CD4-positive, alpha-beta T cell treated with Interleukin-4 for 1 hour (primary cell): Measurements from ENCODE around the gene LRRC9.
"Not testable (repeated sequence)": the region's sequence is repeated elsewhere in the genome, so short reads cannot be mapped to it uniquely, and the experiment has no call there.

Source experiments
- DNase-seq, 2 donors: peaks; one replicate each; pipeline ENCODE4 v3.0.0-alpha.2; 2020 to 2022

Gene LRRC9

DNA sequence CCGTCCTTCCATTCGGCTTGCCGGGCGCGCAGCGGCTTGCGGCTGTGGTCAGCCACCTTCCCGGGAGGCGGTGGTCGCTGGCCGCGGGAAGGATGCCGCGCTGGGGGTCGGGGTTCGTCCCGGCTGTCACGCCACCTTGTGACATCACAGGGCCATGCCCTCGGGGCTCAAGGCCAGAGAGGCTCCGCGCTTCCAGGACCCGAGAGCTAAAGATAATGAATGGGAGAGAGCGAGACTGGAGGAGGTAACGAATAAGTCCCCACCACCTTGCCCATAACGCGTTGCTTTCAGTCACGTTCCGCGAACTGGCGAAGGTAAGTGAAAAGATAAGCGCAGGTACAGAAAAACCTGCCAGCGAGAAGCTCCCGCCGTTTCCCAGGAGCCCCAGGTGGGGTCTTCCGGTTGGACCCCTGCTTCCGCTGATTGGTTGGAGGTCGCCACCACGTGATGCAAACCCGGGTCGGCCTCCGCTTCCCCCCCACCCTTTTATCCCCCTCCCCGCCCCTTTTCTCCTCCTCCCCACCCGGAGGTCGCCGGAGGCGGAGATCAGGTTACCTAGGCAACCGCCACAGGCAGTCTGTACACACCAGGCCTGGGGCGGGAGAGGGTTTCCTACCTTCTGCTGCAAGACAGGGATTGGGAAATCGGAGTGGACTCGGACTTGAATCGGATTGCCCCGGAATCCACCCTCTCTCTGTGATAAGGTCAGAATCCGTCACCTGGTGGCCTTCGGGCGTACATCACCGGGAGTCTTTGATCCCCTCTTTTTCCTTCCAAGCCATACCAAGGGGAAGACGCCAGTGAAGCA is at the start of gene LRRC9:
LRRC9 (plus strand) TSS at position 575 of the 808 bp plus-strand sequence.
- DNase-seq, result peak; percentile 52 to 60

- no peak for DNase-seq
These were observed 49.4 kb upstream of the LRRC9 start, which contains the start of gene RTN1 for GRCh38 chr14:59870277-59871165. TSS of gene RTN1 (minus strand) at chr14:59870776. CDS start at chr14:59870630, 146 bp downstream.

- DNase-seq, result no peak
These were observed 48.8 kb upstream of the LRRC9 start for GRCh38 chr14:59871166-59871495.

DNA sequence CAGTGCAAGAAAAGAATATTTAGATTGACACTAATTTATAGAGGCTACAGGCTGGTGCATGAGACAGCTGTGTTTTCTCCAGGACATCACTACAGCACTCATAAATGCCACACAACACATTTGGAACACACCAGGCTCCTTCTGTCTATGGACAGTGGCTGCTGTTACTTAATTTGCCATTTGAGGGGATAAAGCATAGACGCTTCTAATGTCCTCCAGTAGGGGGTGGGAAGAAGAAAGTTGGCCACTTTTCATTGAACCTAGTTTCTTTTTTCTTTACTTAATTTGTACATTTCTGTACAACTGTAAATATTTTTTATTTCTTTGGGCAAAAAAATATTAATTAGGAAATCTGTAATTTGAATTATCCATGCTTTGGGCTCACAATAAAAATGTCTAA is 37.0 kb upstream of the LRRC9 start:
- DNase-seq, result no peak

DNA sequence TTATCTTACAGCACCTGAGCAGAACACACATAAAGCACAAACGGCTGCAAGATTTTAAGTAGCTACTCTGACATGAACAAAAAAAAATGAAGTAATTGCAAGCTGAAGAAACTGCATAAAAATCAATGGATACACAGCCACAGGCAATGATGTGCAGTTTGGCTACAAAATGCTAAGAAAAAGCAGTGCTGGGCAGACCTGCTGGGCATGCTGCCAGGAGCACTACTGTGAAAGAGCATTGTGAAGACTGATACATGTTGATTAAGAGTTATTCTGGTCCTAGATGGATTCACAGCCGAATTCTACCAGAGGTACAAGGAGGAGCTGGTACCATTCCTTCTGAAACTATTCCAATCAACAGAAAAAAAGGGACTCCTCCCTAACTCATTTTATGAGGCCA is 29.3 kb upstream of the LRRC9 start:
- DNase-seq, result no peak

DNA sequence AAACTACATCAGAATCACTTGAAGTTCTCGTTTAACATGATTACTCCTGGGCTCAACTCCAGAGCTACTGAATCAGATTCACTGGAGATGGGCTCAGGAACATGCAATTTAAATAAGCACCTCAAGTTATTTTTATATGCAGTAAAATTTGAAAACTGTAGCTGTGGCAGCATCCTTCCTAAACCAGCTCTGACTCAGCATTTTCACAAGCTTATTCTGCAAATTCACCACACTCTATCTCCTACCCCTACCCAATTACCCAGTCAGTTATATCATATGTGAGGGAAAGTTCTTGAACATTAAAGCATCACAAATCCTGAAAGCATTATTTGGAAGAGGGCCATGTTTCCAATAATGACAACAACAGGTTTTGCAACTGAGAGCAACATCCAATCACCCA is 24.2 kb upstream of the LRRC9 start:
- no peak for DNase-seq

DNA sequence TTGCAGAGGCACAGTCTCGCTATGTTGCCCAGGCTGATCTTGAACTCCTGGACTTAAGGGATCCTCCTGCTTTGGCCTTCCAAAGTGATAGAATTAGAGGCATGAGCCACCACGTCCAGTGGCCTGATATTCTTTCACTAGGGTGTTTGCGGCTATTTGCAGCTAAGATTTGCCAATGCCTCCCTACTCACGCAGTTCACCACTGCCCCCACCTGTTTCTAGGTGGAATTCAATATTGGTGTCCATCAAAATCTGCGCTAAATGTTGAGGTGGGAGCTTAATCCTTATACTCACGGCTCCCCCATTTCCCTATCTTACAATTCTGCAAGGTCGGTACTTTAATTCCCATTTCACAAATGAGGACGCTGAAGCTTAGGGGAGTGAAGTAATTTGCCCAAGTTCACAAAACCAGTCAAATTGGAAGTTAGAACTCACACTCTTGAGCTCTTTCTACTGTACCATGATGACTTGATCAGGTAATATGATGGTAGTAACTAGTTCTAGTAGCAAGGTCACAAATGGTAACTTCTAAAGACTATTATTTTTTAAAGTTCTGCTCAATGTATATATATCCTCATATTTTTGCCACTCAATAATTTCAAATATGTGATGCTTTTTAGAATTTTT is 22.1 kb upstream of the LRRC9 start:
- DNase-seq, result no peak

DNA sequence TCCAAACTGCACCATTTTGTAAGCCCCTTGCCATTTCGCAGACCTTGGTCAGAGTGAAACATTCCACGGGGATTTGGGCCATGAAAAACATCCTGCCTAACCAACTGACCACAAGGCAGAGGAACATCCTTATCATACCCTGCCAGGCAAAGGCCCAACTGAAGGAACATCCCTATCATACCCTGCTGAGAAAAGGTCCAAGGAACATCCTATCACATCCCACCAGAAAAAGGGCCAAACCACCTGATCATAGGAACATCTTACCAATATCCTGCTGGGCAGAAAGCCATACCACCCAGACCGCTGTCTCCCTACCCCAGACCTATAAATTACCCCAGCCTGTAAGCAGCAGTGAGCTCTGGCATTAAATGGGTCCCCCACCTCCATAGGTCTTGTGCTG is 19.4 kb upstream of the LRRC9 start:
- no peak for DNase-seq

DNA sequence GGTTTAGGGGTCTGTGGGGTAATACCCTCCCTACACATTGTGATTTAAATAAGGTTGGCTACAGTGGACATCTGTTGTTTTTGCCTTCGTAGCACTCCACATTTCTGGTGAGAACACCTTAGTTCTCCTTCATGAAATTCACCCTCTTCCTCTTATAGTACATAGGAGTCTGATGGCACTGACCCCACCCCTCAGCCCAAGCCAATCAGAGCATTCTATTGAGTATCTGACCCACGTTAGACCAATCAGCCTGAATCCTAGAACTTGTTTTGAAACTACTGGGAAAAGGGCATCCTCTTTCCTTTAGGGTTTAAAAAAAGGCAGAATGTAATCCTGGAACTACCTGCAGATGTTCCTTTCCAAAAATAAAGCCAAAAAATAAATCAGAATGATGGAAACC is 15.8 kb upstream of the LRRC9 start:
- DNase-seq, result no peak

GRCh38 chr14:59905188-59905587 is 14.8 kb upstream of the LRRC9 start:
- no peak for DNase-seq

GRCh38 chr14:59912443-59912842 is 7.5 kb upstream of the LRRC9 start:
- DNase-seq, result no peak

DNA sequence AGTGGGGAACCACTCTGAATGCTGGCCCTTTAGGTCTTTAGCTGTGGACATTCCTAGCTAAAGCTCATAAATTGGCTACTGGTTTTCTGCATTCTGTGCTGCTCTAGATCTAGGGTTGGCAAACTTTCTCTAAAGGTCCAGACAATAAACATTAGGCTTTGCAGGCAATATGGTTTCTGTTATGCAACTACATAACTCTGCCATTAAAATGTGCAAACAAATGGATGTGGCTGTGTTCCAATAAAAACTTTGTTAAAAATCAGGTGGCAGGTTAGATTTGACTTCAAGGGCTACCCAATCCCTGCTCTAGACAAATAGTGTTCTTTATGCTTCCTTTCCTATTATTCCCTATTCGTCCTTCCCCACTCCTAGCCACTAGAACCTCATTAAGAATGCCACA is 6.8 kb upstream of the LRRC9 start:
- no peak for DNase-seq

DNA sequence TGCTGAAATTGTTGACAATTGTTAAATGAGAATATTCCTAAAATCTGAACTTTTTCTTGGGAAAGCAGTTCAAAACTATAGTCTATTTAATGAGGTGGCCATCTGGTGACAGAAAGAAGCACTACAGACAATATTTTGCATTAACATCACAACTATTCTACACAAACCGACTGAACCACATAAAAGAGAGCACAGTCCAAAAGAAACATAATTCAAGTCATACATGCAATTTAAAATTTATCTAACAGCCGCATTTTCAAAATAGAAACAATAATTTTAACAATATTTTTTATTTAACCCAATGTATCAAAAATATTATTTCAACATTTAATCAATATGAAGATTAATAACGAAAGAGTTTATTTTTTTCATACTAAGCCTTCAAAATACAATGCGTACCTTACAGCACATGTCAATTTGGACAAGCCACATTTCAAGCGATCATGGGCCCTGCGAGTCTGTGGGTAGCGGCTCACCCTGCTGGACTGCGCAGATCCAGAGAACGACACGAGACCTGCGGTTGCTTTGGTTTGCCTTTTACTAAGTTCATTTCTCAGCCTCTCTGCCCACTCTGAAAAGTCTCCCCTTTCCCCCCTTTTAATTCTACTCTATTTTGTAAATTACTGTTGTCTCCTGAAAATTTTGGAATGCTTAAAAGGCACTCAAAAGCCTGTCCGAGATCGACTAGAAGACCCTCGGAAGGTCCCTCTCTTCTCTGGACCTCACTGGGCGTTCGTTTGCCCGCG is 947 bp upstream of the LRRC9 start:
- peak in 1 of 2 donors; percentile 15 for DNase-seq

DNA sequence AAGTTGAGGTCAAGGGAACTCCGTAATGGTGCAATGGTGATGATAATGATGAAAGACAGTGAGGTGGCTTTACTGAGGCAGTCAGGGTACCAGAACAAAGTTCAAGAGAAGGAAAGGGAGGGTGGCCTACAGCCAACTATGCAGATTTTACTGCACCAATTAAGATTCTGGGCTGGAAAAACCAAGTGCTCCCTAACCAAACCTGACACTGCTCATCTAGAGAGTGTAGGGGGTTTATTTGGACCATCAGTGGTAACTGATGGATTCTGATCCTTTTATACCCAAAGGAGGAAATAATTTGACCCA is 387 bp downstream of the LRRC9 start:
- no peak for DNase-seq

- DNase-seq, result no peak
These were observed 5.9 kb downstream of the LRRC9 start for GRCh38 chr14:59925797-59926196.

GRCh38 chr14:59926534-59926933 is 6.6 kb downstream of the LRRC9 start:
- no peak for DNase-seq

DNA sequence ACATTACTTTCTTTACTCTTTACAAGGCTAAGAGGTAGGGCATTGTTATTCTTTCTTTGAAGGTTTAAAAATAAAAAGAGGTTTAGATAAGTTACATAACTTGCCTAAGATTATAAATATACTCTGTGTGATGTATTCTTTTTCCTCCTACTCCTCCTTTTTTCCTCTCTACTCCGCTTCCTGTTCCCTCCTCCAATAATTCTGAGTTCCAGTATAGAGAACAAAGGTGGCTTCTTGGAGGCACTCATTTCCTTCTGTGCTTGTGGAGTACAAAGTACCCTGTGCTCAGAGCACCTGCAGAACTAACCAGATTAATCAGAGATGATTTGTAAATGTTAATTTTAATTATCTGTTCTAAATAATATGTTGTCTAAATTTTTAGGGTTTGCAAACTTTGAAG is 11.3 kb downstream of the LRRC9 start:
- DNase-seq, result no peak

DNA sequence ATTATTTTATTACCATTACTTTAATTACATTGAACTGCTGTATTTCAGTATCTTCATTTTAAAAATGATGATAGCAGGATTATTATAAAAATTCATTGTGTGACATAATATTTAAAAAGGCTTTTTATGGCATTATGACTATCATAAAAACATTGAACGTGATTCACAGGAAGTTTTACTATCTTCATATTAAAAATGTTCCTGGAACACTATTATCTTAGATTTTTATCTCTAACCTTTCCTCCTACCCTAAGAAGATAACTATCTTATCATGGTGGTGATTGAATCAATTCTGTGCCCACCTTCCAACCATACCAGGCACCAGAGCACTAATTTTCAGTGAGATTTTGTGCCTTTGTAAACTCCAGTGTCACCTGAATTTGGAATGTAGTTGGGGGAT is 16.2 kb downstream of the LRRC9 start:
- no peak for DNase-seq

- DNase-seq, result no peak
These were observed 19.9 kb downstream of the LRRC9 start for GRCh38 chr14:59939828-59940227.

DNA sequence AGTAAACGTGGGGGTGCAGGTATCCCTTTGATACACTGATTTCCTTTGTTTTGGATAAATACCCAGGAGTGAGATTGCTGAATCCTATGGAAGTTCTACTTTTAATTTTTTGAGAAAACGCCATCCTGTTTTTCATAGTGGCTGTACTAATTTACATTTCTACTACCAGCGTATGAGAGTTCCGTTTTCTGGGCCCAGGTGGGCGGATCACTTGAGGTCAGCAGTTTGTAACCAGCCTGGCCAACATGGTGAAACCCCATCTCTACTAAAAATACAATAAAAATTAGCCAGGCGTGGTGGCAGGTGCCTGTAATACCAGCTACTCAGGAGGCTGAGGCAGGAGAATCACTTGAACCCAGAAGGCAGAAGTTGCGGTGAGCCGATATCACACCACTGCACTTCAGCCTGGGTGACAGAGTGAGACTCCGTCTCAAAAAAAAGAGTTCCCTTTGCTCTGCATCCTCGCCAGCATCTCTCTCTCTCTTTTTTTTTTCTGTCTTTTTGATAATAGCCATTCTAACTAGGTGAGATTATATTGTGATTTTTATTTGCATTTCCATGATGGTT is 22.4 kb downstream of the LRRC9 start:
- DNase-seq, result not testable (repeated sequence)

DNA sequence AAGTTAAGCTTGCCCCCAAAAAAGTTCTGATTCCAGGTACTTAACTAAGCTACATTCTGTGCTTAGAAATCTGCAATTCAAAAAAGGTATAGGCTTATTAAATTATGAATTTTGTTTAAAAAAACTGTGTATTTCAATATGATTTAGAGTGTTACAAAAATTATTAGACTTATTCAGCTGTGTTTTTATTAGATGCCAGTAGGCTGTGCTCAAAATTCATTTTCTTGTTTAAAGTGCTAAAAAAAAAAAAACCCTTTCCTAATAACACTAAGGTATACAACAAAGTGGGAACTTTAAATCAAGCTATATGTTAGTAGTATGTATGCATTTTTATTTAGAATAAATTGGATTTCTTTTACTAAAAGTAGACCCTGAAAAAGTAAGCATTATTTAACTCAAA is 25.0 kb downstream of the LRRC9 start:
- no peak for DNase-seq

- DNase-seq, result not testable (repeated sequence)
These were observed 32.2 kb downstream of the LRRC9 start for GRCh38 chr14:59952141-59952540.

DNA sequence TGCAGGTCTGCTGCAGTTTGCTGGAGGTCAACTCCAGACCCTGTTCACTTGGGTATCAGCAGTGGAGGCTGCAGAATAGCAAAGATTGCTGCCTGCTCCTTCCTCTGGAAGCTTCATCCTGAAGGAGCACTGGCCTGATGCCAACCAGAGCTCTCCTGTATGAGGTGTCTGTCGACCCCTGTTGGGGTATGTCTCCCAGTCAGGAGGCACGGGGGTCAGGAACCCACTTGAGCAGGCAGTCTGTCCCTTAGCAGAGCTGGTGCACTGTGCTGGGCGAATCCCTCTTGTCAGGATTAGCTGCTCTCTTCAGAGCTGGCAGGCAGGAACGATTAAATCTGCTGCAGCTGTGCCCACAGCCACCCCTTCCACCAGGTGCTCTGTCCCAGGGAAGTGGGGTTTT is 37.9 kb downstream of the LRRC9 start:
- not testable (repeated sequence) for DNase-seq
